IPS-20b (cell line): Measurements from ENCODE around the gene RAPGEF6.

Experiments
- H3K27ac ChIP-seq: one replicate; pipeline ENCODE4 v1.5.1; 2013; ENCODE audit warnings: low read length
- H3K27me3 ChIP-seq: 2 replicates; pipeline ENCODE4 v1.6.1; 2013; ENCODE audit warnings: mild to moderate bottlenecking, low read length, inconsistent platforms; ENCODE audit not compliant: insufficient read depth
- H3K36me3 ChIP-seq: 2 replicates; pipeline ENCODE4 v1.6.1; 2013; ENCODE audit warnings: low read depth, mild to moderate bottlenecking, inconsistent platforms, low read length, moderate library complexity; ENCODE audit not compliant: insufficient read depth
- H3K4me1 ChIP-seq: 2 replicates; pipeline ENCODE4 v1.6.1; 2013; ENCODE audit warnings: mild to moderate bottlenecking, control low read depth, inconsistent platforms, low read length, moderate library complexity; ENCODE audit not compliant: insufficient read depth
- H3K4me3 ChIP-seq: 2 replicates; pipeline ENCODE4 v1.5.1; 2013; ENCODE audit warnings: mild to moderate bottlenecking, low read length, inconsistent platforms
- H3K9ac ChIP-seq: 2 replicates; pipeline ENCODE4 v1.6.1; 2013; ENCODE audit warnings: low read depth, mild to moderate bottlenecking, inconsistent platforms, low read length, moderate library complexity
- H3K9me3 ChIP-seq: 2 replicates; pipeline ENCODE4 v1.6.1; 2013; ENCODE audit warnings: mild to moderate bottlenecking, low read depth, low read length, inconsistent platforms; ENCODE audit not compliant: insufficient read depth

Gene RAPGEF6

DNA sequence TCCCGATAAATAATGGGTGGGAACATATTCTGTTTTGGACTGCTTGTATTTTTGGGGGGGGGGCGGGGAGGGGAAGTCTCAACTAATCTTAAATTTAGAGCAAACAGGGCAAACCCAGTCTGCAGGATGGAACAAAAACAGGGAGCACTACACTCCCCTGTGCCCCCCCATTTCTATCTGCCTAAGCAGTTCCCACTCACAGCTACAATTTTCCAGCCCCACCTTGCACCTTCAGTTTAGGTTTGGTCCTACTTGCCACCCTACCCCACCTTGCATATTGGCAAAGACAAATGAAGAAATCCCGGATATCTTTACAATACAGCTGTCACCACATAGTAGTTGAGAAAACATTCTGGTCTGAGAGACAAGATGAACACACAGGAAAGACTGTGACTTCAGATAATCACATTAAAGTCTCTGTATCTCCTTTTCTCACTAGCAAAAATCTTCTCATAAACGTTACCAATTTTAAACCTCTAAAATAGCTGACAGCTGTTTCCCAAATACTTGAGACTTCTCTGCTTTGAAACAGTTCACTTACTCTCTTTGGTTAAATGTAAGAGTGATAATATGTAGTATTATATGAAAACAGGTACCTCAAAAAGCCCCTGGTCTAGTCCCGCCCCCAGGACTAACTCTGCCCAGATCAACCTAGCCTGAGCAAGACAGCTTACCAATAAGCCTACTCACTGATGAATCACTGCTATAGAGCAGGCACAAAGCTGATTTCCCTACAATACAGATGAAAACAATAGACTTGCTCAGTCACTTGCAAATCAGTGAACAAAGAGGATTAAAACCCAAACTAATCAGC, 5.2 kb upstream of the RAPGEF6 start:
- no peak overlapping the region for H3K4me3 ChIP-seq
- H3K9me3 ChIP-seq, result no peaks in the 10 kb centered on the region
- H3K27ac ChIP-seq, result no peak overlapping the region
- H3K4me1 ChIP-seq, result no peaks in the 10 kb centered on the region
- H3K36me3 ChIP-seq, result peaks cover 9% of the 10 kb centered on the region; the same call in 1 of the 2 replicates
- no peak overlapping the region for H3K9ac ChIP-seq
- H3K27me3 ChIP-seq, result no peaks in the 10 kb centered on the region

DNA sequence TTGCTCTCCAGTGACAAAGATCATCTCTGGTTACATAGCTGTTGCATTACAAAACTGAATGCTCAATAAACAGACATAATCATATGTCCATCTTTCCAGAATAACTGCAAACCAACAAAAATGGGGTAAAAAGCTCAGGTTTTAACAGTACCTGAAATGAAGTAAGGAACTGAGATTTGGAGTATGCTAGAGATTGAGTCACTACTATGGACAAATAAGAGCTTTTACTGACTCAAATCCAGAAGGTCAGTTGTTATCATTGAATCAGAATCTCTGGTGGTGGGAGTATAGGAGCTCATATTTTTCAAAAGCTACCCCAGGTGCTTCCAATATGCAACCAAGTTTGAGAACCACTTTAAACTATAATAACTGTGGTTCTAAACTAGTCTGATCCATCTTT, 4.1 kb upstream of the RAPGEF6 start:
- Histone ChIP-seq H3K27me3 (no peaks in the 10 kb centered on the region), H3K9me3 (no peaks in the 10 kb centered on the region), H3K27ac (no peak overlapping the region), H3K4me3 (no peak overlapping the region), H3K4me1 (no peaks in the 10 kb centered on the region), H3K9ac (no peak overlapping the region), H3K36me3 (no peaks in the 10 kb centered on the region)

DNA sequence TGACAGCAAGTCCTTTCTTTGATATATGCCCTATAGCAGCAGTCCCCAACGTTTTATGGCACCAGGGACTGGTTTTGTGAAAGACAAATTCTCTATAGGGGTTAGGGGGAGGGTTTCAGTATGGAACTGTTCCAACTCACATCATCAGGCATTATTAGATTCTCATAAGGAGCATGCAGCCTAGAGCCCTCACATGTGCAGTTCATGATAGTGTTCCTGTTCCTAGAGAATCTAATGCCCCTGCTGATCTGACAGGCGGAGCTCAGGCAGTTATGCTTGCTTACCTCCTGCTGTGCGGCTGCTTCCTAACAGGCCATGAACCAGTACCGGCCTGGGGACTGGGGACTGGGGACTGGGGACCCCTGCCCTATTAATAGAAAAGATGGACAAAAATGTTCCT, 2.7 kb upstream of the RAPGEF6 start:
- H3K27ac ChIP-seq, result no peak overlapping the region
- H3K9me3 ChIP-seq, result no peaks in the 10 kb centered on the region
- H3K4me3 ChIP-seq, result no peak overlapping the region
- peaks cover 3% of the 10 kb centered on the region; the same call in 1 of the 2 replicates for H3K4me1 ChIP-seq
- no peaks in the 10 kb centered on the region for H3K36me3 ChIP-seq
- H3K9ac ChIP-seq, result no peak overlapping the region
- no peaks in the 10 kb centered on the region for H3K27me3 ChIP-seq

DNA sequence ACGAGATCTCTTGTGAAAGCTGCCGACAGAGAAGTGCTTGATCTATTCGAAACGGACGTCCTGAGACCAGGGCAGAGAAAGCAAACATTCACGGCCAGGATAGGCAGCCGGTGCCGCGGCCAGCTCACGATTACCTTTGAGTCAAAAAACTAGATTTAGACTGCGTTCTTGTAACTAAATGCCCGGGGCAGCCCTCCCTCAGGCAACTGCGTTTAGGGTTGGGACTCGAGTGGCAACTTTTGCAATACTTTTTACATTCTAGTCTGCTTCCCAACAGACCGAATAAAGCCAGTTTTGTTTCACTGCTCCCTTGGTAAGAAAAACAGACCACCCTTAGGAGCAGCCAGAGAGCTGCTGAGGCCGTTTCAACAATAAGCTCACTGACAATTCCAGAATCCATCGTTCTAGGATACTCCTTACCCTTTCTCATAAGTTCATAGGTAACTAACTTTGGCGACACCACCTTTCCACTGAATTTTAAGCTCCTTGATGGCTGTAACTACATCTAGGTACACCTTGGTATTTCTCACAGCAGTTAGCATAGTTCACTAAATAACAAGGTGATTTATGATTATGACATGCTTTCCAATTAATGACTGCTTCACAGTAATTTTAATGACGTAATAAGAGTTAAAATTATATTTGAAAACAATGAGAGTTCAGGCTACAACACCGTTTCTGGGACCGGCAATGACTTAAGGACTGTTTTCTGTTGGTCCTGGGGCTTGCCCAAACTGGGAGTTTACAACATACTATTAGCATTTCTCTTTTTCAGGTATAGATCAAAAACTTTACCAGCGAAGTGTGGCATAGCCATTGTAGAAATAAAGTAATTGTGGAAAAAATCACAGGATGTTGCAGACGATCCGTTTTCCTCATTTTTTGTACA, 899 bp upstream of the RAPGEF6 start:
- H3K9me3 ChIP-seq, result no peaks in the 10 kb centered on the region
- H3K4me3 ChIP-seq, result peak overlapping the region; percentile 96
- H3K4me1 ChIP-seq, result peaks cover 6% of the 10 kb centered on the region; the same call in 1 of the 2 replicates
- no peaks in the 10 kb centered on the region for H3K27me3 ChIP-seq
- H3K36me3 ChIP-seq, result no peaks in the 10 kb centered on the region
- H3K27ac ChIP-seq, result peak overlapping the region; percentile 97
- H3K9ac ChIP-seq, result peak overlapping the region; percentile 98

DNA sequence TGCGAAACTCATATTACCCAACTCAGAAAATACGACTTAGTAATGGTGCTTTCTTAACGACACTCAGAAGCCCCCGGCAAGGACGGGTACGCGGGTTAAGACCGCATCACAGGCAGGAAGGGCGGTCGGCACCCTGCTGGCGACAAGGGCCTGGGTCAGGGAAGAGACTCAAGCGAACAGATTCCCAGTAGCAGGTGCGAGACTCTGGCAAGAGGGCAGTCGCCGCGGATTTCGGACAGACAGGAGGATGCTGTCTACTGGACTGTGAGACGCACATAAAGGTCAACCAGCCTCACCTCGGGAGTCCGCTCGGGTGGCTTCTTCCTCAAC, 398 bp downstream of the RAPGEF6 start:
- no peaks in the 10 kb centered on the region for H3K36me3 ChIP-seq
- no peaks in the 10 kb centered on the region for H3K27me3 ChIP-seq
- H3K4me3 ChIP-seq, result peak overlapping the region; percentile 96
- H3K9me3 ChIP-seq, result no peaks in the 10 kb centered on the region
- H3K9ac ChIP-seq, result peak overlapping the region; percentile 98
- peaks cover 6% of the 10 kb centered on the region; the same call in 1 of the 2 replicates for H3K4me1 ChIP-seq
- H3K27ac ChIP-seq, result peak overlapping the region; percentile 62

DNA sequence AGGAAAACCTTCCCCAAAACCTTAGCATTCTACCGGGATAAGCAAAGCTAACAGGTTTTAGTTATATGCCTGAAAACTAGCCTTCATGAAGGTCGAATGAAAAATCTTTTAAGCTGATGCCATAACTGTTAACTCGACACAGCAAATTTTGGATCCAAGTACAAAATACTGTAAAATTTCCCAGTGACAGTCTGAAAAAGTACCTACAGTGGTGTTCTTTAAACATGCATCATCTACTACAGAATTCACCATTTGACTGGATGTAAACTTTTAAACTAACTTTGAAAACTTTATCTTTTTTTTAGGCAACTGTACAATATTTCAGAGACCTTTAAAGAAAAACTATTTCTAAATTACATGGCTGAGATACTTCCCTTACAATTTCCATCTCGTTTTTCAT, 791 bp downstream of the RAPGEF6 start:
- Histone ChIP-seq H3K9me3 (no peaks in the 10 kb centered on the region), H3K36me3 (no peaks in the 10 kb centered on the region), H3K27ac (peak overlapping the region; percentile 62), H3K27me3 (no peaks in the 10 kb centered on the region), H3K4me1 (peaks cover 6% of the 10 kb centered on the region; the same call in 1 of the 2 replicates), H3K4me3 (peak overlapping the region; percentile 96), H3K9ac (peak overlapping the region; percentile 98)

DNA sequence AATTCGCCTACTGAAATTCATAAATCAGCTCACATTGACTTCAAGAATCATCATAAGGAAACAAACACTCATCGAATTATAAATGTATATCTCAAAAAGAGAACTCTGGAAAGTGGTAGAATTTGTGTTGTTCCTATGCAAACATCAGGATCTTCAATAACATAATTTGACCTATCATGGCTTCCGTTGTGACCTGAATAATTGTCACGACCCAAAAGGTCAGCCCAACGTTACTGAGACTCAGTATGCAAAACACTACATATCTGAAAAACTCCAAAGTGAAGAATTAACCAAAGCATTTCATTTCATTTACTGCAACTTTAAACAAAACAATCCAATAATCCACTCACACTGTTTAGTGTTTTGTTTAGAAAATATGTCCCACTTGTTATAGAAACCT, 1.2 kb downstream of the RAPGEF6 start:
- Histone ChIP-seq H3K36me3 (no peaks in the 10 kb centered on the region), H3K9me3 (no peaks in the 10 kb centered on the region), H3K4me1 (peaks cover 6% of the 10 kb centered on the region; the same call in 1 of the 2 replicates), H3K27ac (no peak overlapping the region), H3K9ac (peak overlapping the region; percentile 98; the same call in 1 of the 2 replicates), H3K27me3 (no peaks in the 10 kb centered on the region), H3K4me3 (peak overlapping the region; percentile 96)

DNA sequence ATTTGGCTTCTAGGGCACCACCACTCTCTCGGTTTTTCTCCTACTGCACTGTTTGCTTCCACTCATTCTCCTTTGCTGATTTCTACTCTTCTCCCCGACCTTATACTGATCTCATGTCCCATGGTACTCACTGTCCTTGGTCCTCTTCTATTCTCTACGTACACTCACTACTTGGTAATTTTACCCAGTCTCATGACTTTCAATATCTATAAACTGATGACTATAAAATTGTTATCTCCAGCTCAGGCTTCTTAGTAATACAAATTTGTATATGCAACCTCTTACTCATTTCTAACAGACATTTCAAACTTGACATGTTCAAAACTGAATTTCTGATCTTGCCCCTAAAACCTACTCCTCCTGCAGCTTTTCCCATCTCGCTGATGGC, 4.1 kb downstream of the RAPGEF6 start:
- Histone ChIP-seq H3K9ac (no peak overlapping the region), H3K9me3 (no peaks in the 10 kb centered on the region), H3K27ac (no peak overlapping the region), H3K36me3 (no peaks in the 10 kb centered on the region), H3K4me3 (no peak overlapping the region), H3K4me1 (peaks cover 6% of the 10 kb centered on the region; the same call in 1 of the 2 replicates), H3K27me3 (no peaks in the 10 kb centered on the region)

DNA sequence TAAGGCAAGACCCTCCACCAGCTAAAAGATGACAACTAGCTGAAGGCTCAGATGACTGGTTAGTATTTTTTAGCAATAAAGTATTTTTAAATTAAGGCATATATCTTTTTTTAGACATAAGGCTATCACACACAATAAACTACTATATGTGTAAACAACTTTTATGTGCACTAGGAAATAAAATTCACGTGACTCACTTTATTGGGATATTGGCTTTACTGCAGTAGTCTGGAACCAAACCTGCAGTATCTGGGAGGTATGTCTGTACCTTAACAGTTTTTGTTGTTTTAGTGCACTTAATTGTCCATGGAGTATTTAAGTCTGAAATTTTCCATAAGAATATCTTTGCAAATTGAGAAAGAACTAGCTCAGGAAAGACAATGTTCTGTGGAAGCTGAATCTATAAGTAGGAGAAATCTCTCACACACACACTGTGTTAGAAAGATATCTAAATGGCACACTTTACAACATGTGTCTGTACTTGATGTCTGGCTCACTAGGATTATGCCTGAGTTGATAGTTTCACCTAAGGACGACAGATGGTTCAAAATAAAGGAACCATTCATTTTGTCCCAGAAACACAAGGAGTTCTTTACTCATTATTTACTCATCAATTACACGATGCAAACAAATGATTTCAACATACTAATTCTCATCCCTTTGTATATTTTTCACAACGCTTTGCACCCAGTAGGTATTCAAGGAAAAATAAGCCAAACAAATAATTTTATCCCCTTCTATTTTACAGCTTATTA, 4.6 kb downstream of the RAPGEF6 start:
- Histone ChIP-seq H3K27me3 (no peaks in the 10 kb centered on the region), H3K36me3 (no peaks in the 10 kb centered on the region), H3K9me3 (no peaks in the 10 kb centered on the region), H3K4me3 (no peak overlapping the region), H3K27ac (no peak overlapping the region), H3K4me1 (peaks cover 6% of the 10 kb centered on the region; the same call in 1 of the 2 replicates), H3K9ac (no peak overlapping the region)

DNA sequence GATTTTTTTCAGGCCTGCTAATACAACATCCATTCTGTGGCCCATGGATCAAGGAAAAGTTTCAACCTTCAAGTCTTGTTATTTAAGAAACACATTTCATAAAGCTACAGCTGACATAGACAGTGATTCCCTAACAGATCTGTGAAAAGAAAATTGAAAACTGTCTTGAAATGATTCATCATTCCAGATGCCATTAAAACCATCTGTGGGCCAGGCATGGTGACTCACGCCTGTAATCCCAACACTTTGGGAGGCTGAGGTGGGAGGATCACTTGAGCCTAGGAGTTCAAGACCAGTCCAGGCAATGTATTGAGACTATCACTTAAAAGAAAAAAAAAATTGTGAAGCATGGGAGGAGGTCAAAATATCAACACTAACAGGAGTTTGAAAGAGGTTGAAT, 6.0 kb downstream of the RAPGEF6 start:
- no peaks in the 10 kb centered on the region for H3K27me3 ChIP-seq
- no peak overlapping the region for H3K27ac ChIP-seq
- no peak overlapping the region for H3K4me3 ChIP-seq
- H3K9ac ChIP-seq, result no peak overlapping the region
- H3K9me3 ChIP-seq, result no peaks in the 10 kb centered on the region
- H3K36me3 ChIP-seq, result no peaks in the 10 kb centered on the region
- H3K4me1 ChIP-seq, result peaks cover 6% of the 10 kb centered on the region; the same call in 1 of the 2 replicates

DNA sequence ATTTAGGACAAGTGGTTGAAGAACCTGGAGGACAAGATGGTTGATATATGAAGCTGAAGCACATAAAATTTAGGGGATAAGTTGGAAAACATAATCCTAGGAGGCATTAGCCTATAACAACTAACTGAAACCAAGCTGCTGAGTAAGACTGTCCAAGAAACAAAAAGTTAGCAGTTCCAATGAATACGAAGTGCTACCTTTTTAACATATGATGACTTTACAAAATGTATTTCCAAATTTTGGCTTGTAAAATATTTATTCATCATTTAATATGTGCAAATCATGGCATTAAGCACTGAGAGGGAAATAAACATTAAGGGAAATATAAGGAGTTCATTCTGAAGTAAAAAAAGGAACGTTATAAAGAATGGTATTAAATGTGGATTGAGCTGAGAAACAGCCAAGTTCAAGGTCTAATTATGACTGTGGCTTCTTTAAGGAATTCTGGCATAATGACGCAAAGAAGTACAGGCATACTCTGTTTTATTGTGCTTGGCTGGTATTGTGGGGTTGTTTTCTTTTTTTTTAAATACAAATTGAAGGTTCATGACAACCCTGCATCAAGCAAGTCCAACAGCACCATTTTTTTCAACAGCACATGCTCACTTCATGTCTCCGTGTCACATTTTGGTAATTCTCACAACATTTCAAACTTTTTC, 7.7 kb downstream of the RAPGEF6 start:
- H3K27me3 ChIP-seq, result no peaks in the 10 kb centered on the region
- no peak overlapping the region for H3K27ac ChIP-seq
- H3K4me1 ChIP-seq, result no peaks in the 10 kb centered on the region; the same call in 1 of the 2 replicates
- H3K4me3 ChIP-seq, result no peak overlapping the region
- H3K9ac ChIP-seq, result no peak overlapping the region
- no peaks in the 10 kb centered on the region for H3K36me3 ChIP-seq
- no peaks in the 10 kb centered on the region for H3K9me3 ChIP-seq
